ENCODE measurements around the gene MYOZ1.
"Not testable (repeated sequence)": the region's sequence is repeated elsewhere in the genome, so short reads cannot be mapped to it uniquely, and the experiment has no call there.

MYOZ1 gene, protein sequence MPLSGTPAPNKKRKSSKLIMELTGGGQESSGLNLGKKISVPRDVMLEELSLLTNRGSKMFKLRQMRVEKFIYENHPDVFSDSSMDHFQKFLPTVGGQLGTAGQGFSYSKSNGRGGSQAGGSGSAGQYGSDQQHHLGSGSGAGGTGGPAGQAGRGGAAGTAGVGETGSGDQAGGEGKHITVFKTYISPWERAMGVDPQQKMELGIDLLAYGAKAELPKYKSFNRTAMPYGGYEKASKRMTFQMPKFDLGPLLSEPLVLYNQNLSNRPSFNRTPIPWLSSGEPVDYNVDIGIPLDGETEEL

DNA sequence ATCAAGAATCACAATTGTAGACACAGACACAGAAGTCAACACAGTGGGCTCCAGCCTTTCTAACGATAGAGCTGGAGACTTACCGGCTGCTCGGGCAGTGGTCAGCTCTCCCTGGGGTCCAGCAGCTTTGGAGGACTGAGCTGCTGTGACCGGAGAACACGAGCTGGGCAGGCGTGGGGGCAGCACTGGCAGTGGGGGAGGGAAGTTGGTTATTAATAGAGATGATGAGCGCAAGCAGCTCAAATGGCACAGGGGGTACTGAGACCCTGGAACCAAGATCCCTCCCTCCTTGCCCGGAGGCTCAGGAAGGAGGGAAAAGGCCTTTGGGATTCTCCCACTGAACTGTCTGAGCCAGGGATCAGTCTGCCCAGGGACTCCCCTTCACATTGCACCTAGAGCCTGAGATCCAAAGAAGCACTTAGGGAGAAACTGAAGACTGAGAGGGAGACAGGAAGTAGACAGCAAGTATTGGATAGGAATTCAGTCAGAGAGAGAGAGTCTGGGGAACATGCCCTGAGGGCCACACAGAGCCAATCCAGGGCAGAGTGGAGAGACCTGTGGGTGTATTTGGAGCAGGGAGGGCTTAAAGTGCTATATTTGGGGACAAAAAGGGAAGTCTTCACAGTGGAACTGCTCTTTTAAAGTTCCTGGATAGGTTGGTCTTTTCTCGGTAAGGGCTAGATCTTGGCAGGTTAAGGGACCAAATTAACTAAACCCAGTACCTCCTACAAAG, at the start of gene MYOZ1:
Gene MYOZ1 (minus strand): TSS at position 147 of the 733 bp plus-strand sequence. CDS start 1,457 bp downstream, outside the sequence.
- CTCF ChIA-PET, result interaction anchor here (0.7 to 12.6 kb wide), 6 partner anchors 9 to 545 kb away, joined by 3 to 180 read pairs (median 3); partner anchors contain the start of gene P4HA1
- TF ChIP-seq, protein P1, sequence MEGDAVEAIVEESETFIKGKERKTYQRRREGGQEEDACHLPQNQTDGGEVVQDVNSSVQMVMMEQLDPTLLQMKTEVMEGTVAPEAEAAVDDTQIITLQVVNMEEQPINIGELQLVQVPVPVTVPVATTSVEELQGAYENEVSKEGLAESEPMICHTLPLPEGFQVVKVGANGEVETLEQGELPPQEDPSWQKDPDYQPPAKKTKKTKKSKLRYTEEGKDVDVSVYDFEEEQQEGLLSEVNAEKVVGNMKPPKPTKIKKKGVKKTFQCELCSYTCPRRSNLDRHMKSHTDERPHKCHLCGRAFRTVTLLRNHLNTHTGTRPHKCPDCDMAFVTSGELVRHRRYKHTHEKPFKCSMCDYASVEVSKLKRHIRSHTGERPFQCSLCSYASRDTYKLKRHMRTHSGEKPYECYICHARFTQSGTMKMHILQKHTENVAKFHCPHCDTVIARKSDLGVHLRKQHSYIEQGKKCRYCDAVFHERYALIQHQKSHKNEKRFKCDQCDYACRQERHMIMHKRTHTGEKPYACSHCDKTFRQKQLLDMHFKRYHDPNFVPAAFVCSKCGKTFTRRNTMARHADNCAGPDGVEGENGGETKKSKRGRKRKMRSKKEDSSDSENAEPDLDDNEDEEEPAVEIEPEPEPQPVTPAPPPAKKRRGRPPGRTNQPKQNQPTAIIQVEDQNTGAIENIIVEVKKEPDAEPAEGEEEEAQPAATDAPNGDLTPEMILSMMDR (IDR thresholded peaks at IDR 0.05; ENCODE audit: control extremely low read depth, extremely low read depth, low read depth, missing control alignments), result no peak
- POLR2A ChIA-PET, result no interaction called here
- DNase-seq (ENCODE audit: extremely low spot score), result no peak

GRCh38 chr10:73690755-73691154, 49.5 kb upstream of the MYOZ1 start:
- POLR2A ChIA-PET, result not testable (repeated sequence)

GRCh38 chr10:73689596-73689995, 48.3 kb upstream of the MYOZ1 start:
- DNase-seq (ENCODE audit: extremely low spot score); POLR2A ChIA-PET; CTCF ChIA-PET: not testable (repeated sequence)

More at GRCh38 chr10:73690755-73691154, 49.5 kb upstream of the MYOZ1 start:
- DNase-seq (ENCODE audit: extremely low spot score); CTCF ChIA-PET: not testable (repeated sequence)

- POLR2A ChIA-PET; DNase-seq (ENCODE audit: extremely low spot score); CTCF ChIA-PET: not testable (repeated sequence)
Measured at GRCh38 chr10:73687641-73688040, 46.4 kb upstream of the MYOZ1 start.

GRCh38 chr10:73674546-73674945, 33.3 kb upstream of the MYOZ1 start:
- POLR2A ChIA-PET, CTCF ChIA-PET: not testable (repeated sequence)

GRCh38 chr10:73668378-73668777, 27.1 kb upstream of the MYOZ1 start:
- DNase-seq (ENCODE audit: extremely low spot score); POLR2A ChIA-PET; CTCF ChIA-PET: not testable (repeated sequence)

More at GRCh38 chr10:73674546-73674945, 33.3 kb upstream of the MYOZ1 start:
- DNase-seq (ENCODE audit: extremely low spot score), result not testable (repeated sequence)

- POLR2A ChIA-PET; CTCF ChIA-PET; DNase-seq (ENCODE audit: extremely low spot score): not testable (repeated sequence)
Measured at GRCh38 chr10:73666153-73666809, 25.0 kb upstream of the MYOZ1 start.

DNA sequence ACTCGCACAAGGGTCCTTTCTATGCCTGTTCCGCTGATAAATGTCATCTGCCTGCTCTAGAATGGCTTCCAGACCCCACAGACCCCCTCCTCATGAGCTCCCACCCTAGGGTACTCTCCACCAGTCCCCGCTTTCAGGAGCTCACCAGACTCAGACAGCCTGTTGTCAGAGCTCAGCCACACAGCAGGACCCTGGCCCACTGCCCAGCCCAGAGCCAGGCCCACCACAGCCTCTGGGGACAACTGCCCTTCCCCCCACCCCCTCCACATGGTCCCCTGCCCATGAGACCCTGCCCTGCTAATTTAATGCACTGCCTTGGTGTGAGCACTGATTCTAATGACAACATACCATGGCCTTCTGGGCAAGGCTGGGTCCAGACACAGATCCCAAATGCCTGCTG, 24.3 kb upstream of the MYOZ1 start:
- CTCF ChIA-PET; POLR2A ChIA-PET; DNase-seq (ENCODE audit: extremely low spot score): not testable (repeated sequence)

DNA sequence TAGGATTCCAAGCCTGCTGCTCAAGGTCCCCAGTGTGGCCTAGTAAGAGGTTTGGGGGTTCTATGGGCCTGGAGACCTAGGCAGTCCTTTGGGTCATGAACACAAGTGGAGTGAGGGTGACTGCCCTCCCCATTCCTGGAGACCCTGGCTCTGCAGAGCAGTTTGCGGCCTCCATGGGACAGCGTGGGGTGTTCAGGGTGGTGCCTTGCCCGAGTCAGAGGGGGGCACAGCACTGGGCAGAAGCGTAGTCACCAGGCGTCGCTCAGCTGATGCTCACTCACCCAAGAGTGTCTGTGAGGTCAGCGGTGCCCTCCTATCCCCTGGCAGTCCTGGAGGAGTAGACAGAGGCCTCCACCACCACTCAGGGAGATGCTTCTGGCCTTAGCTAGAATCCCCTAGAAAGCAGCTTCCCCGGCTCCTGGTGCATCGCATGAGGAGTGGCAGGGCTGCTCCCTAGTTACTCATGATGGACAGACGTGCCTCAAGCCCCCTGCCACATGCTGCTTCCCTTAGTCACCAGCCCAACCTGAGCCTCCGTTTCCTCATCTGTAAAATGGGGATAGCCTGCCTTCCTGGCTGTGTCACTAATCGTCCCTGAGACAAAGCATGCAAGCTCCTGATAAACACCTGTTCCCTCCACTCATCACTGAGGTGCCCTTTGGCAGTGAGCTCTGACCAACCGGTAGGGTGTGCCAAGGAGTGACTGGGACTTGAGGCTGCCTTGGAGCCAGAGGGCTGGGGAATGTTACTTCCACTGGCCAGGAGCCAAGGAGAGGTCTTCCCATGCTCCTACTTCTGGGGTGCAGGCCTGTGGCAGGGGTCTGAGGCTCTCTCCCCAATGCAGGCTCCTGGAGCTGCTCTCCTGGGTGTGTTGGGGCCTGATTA, 23.1 kb upstream of the MYOZ1 start:
- POLR2A ChIA-PET; CTCF ChIA-PET; DNase-seq (ENCODE audit: extremely low spot score): not testable (repeated sequence)

DNA sequence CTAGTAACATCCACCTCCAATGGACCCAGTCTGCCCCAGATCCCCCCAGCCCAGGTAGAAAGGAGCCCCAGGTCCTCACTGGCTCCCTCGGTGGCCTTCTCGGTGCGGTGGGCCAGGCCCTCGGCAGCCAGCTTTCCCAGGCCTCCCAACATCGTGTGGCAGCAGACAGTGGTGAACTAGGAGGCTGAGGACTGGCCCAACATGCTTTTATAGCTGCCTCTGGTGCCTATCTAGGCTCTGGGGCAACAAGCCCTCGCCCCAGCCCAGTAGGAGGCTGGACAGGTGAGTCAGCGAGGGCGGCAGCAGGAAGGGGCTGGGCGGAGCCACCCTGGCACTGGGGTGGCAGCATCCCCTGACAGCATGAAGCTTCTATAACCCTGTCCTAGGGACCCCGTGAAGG, 22.3 kb upstream of the MYOZ1 start:
- DNase-seq (ENCODE audit: extremely low spot score); POLR2A ChIA-PET; CTCF ChIA-PET: not testable (repeated sequence)

GRCh38 chr10:73662705-73663104, 21.4 kb upstream of the MYOZ1 start:
- POLR2A ChIA-PET; DNase-seq (ENCODE audit: extremely low spot score); CTCF ChIA-PET: not testable (repeated sequence)

GRCh38 chr10:73655990-73656298, 14.7 kb upstream of the MYOZ1 start, which contains the start of gene SYNPO2L:
SYNPO2L (minus strand) TSS chr10:73656029; CDS start chr10:73655922, 107 bp downstream.
- ChIA-PET POLR2A (no interaction called here), CTCF (interaction anchor here (2.2 kb wide), 1 partner anchor 12 kb away, joined by 9 read pairs; no protein-coding TSS in a partner anchor)
- TF ChIP-seq, protein P1 (IDR thresholded peaks at IDR 0.05; ENCODE audit: control extremely low read depth, extremely low read depth, low read depth, missing control alignments), result no peak

More at GRCh38 chr10:73655990-73656298, 14.7 kb upstream of the MYOZ1 start, which contains the start of gene SYNPO2L:
- no peak for DNase-seq (ENCODE audit: extremely low spot score)
